Epidermal melanocyte (primary cell): ENCODE measurements around the gene LARGE1.
"Not testable (repeated sequence)": the region's sequence is repeated elsewhere in the genome, so short reads cannot be mapped to it uniquely, and the experiment has no call there.

Source experiments
- DNase-seq: peaks from one replicate; pipeline ENCODE4 v3.0.0; 2011; ENCODE audit warnings: low spot score; ENCODE audit not compliant: insufficient read length

The LARGE1 gene

GRCh38 chr22:33569018-33569417, 351.3 kb downstream of the LARGE1 start:
- no peak for DNase-seq

GRCh38 chr22:33566495-33566894, 353.8 kb downstream of the LARGE1 start:
- DNase-seq, result not testable (repeated sequence)

- no peak for DNase-seq
Observed at GRCh38 chr22:33565580-33565995, 354.7 kb downstream of the LARGE1 start.

- DNase-seq, result no peak
Observed at GRCh38 chr22:33564683-33565082, 355.6 kb downstream of the LARGE1 start.

- no peak for DNase-seq
Observed at GRCh38 chr22:33563220-33563964, 356.9 kb downstream of the LARGE1 start.

- no peak for DNase-seq
Observed at GRCh38 chr22:33562501-33562900, 357.8 kb downstream of the LARGE1 start.

- no peak for DNase-seq
Observed at GRCh38 chr22:33561149-33561807, 359.0 kb downstream of the LARGE1 start.

GRCh38 chr22:33557836-33558235, 362.4 kb downstream of the LARGE1 start:
- no peak for DNase-seq

- DNase-seq, result no peak
Observed at GRCh38 chr22:33555814-33556522, 364.3 kb downstream of the LARGE1 start.

- no peak for DNase-seq
Observed at GRCh38 chr22:33553493-33553892, 366.8 kb downstream of the LARGE1 start.

GRCh38 chr22:33544707-33545106, 375.6 kb downstream of the LARGE1 start:
- no peak for DNase-seq

- DNase-seq, result no peak
Observed at GRCh38 chr22:33542722-33543121, 377.6 kb downstream of the LARGE1 start.

- no peak for DNase-seq
Observed at GRCh38 chr22:33542153-33542552, 378.1 kb downstream of the LARGE1 start.

GRCh38 chr22:33539902-33540751, 380.1 kb downstream of the LARGE1 start:
- DNase-seq, result peak; percentile 62

GRCh38 chr22:33539202-33539901, 380.9 kb downstream of the LARGE1 start:
- no peak for DNase-seq

GRCh38 chr22:33538277-33538885, 381.9 kb downstream of the LARGE1 start:
- no peak for DNase-seq

GRCh38 chr22:33537059-33537458, 383.2 kb downstream of the LARGE1 start:
- DNase-seq, result no peak

GRCh38 chr22:33535937-33536875, 384.1 kb downstream of the LARGE1 start:
- DNase-seq, result no peak

GRCh38 chr22:33529424-33530113, 390.7 kb downstream of the LARGE1 start:
- no peak for DNase-seq
